ENCODE results near the gene NQO2. TPM values are rescaled to one million over a fixed set of nuclear protein-coding genes. Genes with fewer than 3 reads are reported as not detected.
"Not testable (repeated sequence)": the region's sequence is repeated elsewhere in the genome, so short reads cannot be mapped to it uniquely, and the experiment has no call there.

NQO2 gene
- total RNA-seq, 1 donor from 2014 or later: 11.8 TPM

DNA sequence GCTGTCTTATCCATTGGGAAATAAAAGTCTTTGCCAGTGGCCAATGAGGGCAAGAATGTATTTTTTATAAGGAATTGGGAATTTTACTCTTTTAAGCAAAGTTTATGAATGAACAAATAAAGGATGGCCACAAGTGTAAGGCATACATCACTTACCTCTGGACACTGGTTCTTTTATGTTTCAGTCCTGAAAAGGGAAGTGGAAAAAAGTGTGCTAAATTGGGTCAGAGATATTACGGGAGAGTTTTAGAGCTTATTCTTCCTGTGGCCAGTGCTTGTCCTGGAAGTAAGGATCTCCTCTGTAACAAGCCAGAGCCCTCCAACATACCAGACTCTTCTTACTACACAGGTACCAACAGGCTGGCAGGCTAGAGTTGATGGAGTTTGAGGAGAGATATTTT, 46.1 kb downstream of the NQO2 start:
- Histone ChIP-seq H3K27ac (no peak overlapping the region), H3K4me1 (no peaks in the 10 kb centered on the region), H3K4me3 (no peak overlapping the region), H3K27me3 (no peaks in the 10 kb centered on the region), H3K36me3 (no peaks in the 10 kb centered on the region), H3K9me3 (no peaks in the 10 kb centered on the region)
- TF ChIP-seq POLR2AphosphoS5 (IDR thresholded peaks at IDR 0.05; ENCODE audit: insufficient read depth in 1 of 2, low read depth in 1 of 2): no peak
- intact Hi-C loops (cut with DNase I): no loop called here
- no peak for DNase-seq (ENCODE audit: extremely low spot score in 2 of 2)

DNA sequence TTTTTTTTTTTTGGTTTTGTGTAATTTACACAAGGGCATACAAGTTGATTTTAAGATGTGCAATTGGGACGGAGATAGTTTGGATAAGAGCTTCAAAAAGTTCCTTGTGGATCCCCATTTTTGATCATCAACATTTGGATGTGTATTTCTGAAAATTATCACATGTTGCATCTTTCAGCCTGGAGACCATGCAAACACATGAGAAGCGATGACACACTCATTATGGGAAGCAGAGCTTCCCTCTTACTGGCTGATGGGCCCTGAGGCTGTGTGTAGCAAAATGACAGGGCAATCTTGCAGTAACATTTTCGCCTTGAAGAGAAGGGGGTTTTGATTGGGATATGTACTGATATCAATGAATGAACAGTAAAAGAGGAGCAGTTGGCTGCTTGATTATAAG, 46.6 kb downstream of the NQO2 start:
- H3K4me1 ChIP-seq: no peaks in the 10 kb centered on the region
- no peak for DNase-seq (ENCODE audit: extremely low spot score in 2 of 2)
- H3K9me3 ChIP-seq: no peaks in the 10 kb centered on the region
- no peaks in the 10 kb centered on the region for H3K27me3 ChIP-seq
- no peaks in the 10 kb centered on the region for H3K36me3 ChIP-seq
- no peak overlapping the region for H3K4me3 ChIP-seq
- intact Hi-C loops (cut with DNase I): no loop called here
- H3K27ac ChIP-seq: no peak overlapping the region
- no peak for TF ChIP-seq POLR2A (IDR thresholded peaks at IDR 0.05)
- TF ChIP-seq, protein P1, sequence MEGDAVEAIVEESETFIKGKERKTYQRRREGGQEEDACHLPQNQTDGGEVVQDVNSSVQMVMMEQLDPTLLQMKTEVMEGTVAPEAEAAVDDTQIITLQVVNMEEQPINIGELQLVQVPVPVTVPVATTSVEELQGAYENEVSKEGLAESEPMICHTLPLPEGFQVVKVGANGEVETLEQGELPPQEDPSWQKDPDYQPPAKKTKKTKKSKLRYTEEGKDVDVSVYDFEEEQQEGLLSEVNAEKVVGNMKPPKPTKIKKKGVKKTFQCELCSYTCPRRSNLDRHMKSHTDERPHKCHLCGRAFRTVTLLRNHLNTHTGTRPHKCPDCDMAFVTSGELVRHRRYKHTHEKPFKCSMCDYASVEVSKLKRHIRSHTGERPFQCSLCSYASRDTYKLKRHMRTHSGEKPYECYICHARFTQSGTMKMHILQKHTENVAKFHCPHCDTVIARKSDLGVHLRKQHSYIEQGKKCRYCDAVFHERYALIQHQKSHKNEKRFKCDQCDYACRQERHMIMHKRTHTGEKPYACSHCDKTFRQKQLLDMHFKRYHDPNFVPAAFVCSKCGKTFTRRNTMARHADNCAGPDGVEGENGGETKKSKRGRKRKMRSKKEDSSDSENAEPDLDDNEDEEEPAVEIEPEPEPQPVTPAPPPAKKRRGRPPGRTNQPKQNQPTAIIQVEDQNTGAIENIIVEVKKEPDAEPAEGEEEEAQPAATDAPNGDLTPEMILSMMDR (IDR thresholded peaks at IDR 0.05): no peak
- no peak for TF ChIP-seq POLR2AphosphoS5 (IDR thresholded peaks at IDR 0.05; ENCODE audit: insufficient read depth in 1 of 2, low read depth in 1 of 2)

DNA sequence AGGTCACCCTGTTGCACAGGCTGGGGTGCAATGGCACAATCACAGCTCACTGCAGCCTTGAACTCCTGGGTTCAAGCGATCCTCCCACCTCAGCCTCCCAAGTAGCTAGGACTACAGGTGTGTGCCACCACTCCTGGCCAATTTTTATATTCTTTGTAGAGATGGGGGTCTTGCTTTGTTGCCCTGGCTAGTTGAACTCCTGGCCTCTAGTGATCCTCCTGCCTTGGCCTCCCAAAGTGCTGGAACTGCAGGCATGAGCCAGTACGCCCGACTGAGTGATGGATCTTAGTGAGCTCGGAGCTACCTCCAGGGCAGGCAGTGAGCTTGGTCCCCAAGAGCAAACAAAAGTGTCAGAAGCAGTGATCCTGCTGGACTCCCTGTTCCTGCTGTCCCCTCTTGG, 48.3 kb downstream of the NQO2 start:
- intact Hi-C loops (cut with DNase I); H3K27ac ChIP-seq; H3K27me3 ChIP-seq; H3K36me3 ChIP-seq; H3K9me3 ChIP-seq; H3K4me1 ChIP-seq; DNase-seq (ENCODE audit: extremely low spot score in 2 of 2); H3K4me3 ChIP-seq: not testable (repeated sequence)

DNA sequence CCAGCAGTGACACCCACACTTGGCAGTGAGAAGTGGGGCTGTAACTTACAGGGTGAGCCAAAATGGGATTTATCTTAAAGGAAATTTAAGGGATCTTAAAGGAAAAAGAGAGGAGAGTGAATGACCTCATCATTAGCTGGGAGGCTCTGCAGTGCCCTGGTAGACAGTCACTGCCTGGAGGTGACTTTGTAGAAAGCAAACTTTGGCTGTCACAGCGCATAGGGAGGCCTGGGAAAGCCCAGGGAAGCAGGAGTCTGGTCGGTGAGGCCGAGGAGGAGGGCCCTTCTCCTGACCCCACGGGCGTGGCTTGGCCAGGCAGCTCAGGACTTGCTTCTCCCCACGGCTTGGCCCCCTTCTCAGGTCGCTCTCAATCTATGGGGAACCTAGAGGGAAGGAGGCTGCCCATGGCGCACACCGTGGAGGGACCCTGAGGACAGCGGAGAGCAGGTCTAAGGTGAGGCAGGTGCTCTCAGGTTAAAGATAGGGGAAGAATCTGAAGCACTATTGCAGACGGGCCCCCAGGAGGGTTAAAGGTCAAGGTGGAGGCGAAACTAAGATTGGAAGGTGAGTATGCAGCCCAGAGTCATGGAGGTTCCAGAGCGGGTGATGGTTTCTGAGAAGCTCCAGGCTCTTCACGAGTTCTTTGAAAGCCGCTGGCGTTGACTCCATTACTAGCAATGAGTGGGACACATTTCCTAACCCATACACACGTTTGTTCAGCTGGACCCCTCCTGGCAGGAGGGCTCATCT, 53.0 kb downstream of the NQO2 start:
- H3K9me3 ChIP-seq: no peaks in the 10 kb centered on the region
- H3K27me3 ChIP-seq: no peaks in the 10 kb centered on the region
- TF ChIP-seq POLR2AphosphoS5 (IDR thresholded peaks at IDR 0.05; ENCODE audit: insufficient read depth in 1 of 2, low read depth in 1 of 2): no peak
- TF ChIP-seq, protein P1 (IDR thresholded peaks at IDR 0.05): no peak
- TF ChIP-seq POLR2A (IDR thresholded peaks at IDR 0.05): no peak
- DNase-seq (ENCODE audit: extremely low spot score in 2 of 2): no peak
- H3K4me1 ChIP-seq: peaks cover 25% of the 10 kb centered on the region
- H3K36me3 ChIP-seq: no peaks in the 10 kb centered on the region
- H3K27ac ChIP-seq: no peak overlapping the region
- intact Hi-C loops (cut with DNase I): no loop called here
- no peak overlapping the region for H3K4me3 ChIP-seq

DNA sequence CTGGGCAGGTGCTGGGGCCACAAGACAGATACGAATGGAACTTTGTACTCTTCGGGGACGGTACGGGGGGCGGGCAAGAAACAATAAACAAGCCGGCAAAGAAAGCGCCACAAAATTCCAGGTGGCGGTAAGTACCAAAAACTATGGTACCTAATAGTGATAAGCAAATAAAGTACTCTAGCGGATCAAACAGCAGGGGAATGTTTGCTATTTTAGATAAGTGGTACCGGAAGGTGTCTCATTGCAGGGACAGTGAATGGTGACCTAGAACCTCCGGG, 53.5 kb downstream of the NQO2 start:
- Histone ChIP-seq H3K27me3 (no peaks in the 10 kb centered on the region), H3K27ac (peak overlapping the region; percentile 56), H3K4me3 (peak overlapping the region; percentile 43 to 45), H3K4me1 (peaks cover 25% of the 10 kb centered on the region), H3K9me3 (no peaks in the 10 kb centered on the region), H3K36me3 (no peaks in the 10 kb centered on the region)
- TF ChIP-seq POLR2AphosphoS5 (IDR thresholded peaks at IDR 0.05; ENCODE audit: insufficient read depth in 1 of 2, low read depth in 1 of 2) (no peak), POLR2A (IDR thresholded peaks at IDR 0.05) (no peak)
- TF ChIP-seq, protein P1 (IDR thresholded peaks at IDR 0.05): no peak
- no peak for DNase-seq (ENCODE audit: extremely low spot score in 2 of 2)
- intact Hi-C loops (cut with DNase I): no loop called here

DNA sequence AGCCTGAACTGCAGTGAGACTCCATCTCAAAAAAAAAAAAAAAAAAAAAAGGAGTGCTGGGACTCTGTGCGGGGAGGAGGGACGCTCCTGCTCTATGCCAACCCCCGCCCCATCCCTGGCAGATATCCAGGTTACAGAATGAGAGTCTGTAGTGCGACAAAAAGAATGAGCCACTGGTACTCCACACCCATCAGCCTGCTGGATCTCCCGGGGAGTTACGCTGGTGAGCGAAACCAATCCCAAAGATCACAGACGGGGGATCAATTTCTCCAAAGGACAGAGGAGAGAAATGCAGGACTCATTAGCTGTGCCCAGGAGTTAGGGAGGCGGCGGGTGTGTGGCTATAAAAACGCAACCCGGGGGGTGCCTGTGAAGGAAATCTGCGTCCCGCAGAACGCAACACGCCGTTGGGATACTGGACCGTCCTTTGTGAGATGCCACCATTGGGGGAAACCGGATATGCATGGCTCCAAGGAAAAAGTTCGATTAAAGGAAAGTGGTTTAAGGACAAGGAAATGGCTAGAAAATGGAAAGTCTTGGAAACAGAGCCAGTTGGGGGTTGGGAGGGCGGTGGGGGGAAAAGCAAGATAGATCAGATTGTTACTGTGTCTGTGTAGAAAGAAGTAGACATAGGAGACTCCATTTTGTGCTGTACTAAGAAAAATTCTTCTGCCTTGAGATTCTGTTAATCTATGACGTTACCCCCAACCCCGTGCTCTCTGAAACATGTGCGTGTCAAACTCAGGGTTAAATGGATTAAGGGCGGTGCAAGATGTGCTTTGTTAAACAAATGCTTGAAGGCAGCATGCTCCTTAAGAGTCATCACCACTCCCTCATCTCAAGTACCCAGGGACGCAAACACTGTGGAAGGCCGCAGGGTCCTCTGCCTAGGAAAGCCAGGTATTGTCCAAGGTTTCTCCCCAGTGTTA, 54.8 kb downstream of the NQO2 start:
- H3K9me3 ChIP-seq; DNase-seq (ENCODE audit: extremely low spot score in 2 of 2); H3K36me3 ChIP-seq; H3K27me3 ChIP-seq: not testable (repeated sequence)
- H3K4me3 ChIP-seq: peak overlapping the region; percentile 43 to 45
- H3K27ac ChIP-seq: peak overlapping the region; percentile 57
- peaks cover 25% of the 10 kb centered on the region for H3K4me1 ChIP-seq
- intact Hi-C loops (cut with DNase I): loop anchor here (5.0 kb wide), 1 partner anchor 57 kb away; the partner anchor contains the start of gene NQO2

DNA sequence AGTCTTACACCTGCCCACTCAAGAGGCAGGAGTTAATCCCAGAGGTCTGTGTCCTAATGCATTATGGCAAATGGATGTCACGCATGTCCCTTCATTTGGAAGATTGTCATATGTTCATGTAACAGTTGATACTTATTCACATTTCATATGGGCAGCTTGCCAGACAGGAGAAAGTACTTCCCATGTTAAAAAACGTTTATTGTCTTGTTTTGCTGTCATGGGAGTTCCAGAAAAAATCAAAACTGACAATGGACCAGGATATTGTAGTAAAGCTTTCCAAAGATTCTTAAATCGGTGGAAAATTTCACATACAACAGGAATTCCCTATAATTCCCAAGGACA, 55.4 kb downstream of the NQO2 start:
- Histone ChIP-seq H3K27ac (peak overlapping the region; percentile 57), H3K4me1 (peaks cover 25% of the 10 kb centered on the region)
- DNase-seq (ENCODE audit: extremely low spot score in 2 of 2); H3K4me3 ChIP-seq; H3K36me3 ChIP-seq; H3K9me3 ChIP-seq; H3K27me3 ChIP-seq: not testable (repeated sequence)
- intact Hi-C loops (cut with DNase I): loop anchor here (5.0 kb wide), 1 partner anchor 58 kb away; the partner anchor contains the start of gene NQO2
